HL-60 (cell line): ENCODE data around the gene SLC30A3.

ENCODE experiments used
- CTCF ChIP-seq: IDR thresholded peaks from one replicate; pipeline ENCODE4 v1.5.1; 2011; ENCODE audit warnings: low read length, control low read depth, inconsistent platforms; ENCODE audit not compliant: insufficient read depth
- GABPA ChIP-seq: IDR thresholded peaks from 2 replicates; pipeline ENCODE4 v1.6.1; 2012; ENCODE audit warnings: low read depth
- POLR2AphosphoS5 ChIP-seq: IDR thresholded peaks from 2 replicates; pipeline ENCODE4 v1.6.1; 2012; ENCODE audit warnings: low read depth
- REST ChIP-seq: IDR thresholded peaks from 2 replicates; pipeline ENCODE4 v1.6.1; 2012; ENCODE audit warnings: low read depth; ENCODE audit not compliant: insufficient replicate concordance

- TF ChIP-seq CTCF = no peak
- no peak for TF ChIP-seq POLR2AphosphoS5
- no peak for TF ChIP-seq REST
- no peak for TF ChIP-seq GABPA
Measured at GRCh38 chr2:27209621-27210401, 53.0 kb downstream of the SLC30A3 start.
